ENCODE results near the gene ZNF79. TPM values are rescaled to one million over a fixed set of nuclear protein-coding genes. Genes with fewer than 3 reads are reported as not detected.

The ZNF79 gene
- total RNA-seq, 6 donors from 2014 or later: 6.1 to 18.9 (median 9.2) TPM

- TF ChIP-seq POLR2A (IDR thresholded peaks at IDR 0.05): no peak
- TF ChIP-seq POLR2AphosphoS5 (IDR thresholded peaks at IDR 0.05): no peak
- TF ChIP-seq CTCF (IDR thresholded peaks at IDR 0.05): no peak
- TF ChIP-seq EP300 (IDR thresholded peaks at IDR 0.05): no peak
- 80 to 83% methylated on average over 12 to 16 of the region's 18 CpGs for WGBS, 2 donors
- ATAC-seq (ENCODE audit: low FRiP score in 2 of 2): no peak
- Histone ChIP-seq H3K27me3 (no peaks in the 10 kb centered on the region), H3K9me3 (no peaks in the 10 kb centered on the region), H3K27ac (no peak overlapping the region), H3K4me3 (no peak overlapping the region), H3K36me3 (peaks cover 3 to 49% (median 38%) of the 10 kb centered on the region in 4 donors), H3K4me1 (peaks cover 11 to 15% (median 14%) of the 10 kb centered on the region in 4 donors)
- peak in 1 of 2 donors; percentile 70 for DNase-seq
These were observed 21.6 kb upstream of the ZNF79 start for GRCh38 chr9:127402401-127403090.

GRCh38 chr9:127403507-127404192, 20.5 kb upstream of the ZNF79 start:
- Histone ChIP-seq H3K27me3 (no peaks in the 10 kb centered on the region), H3K4me1 (peaks cover 2 to 4% (median 3%) of the 10 kb centered on the region in 4 donors), H3K4me3 (no peak overlapping the region), H3K27ac (no peak overlapping the region), H3K36me3 (peaks cover 3 to 51% (median 39%) of the 10 kb centered on the region in 4 donors), H3K9me3 (no peaks in the 10 kb centered on the region)
- WGBS, 2 donors: 97% methylated on average over 16 of the region's 22 CpGs; no CpG with 5 or more reads in 1 of the 2 donors
- DNase-seq: peak in 1 of 2 donors; percentile 60
- TF ChIP-seq POLR2A (IDR thresholded peaks at IDR 0.05) (no peak), EP300 (IDR thresholded peaks at IDR 0.05) (no peak), POLR2AphosphoS5 (IDR thresholded peaks at IDR 0.05) (no peak), CTCF (IDR thresholded peaks at IDR 0.05) (no peak)
- ATAC-seq (ENCODE audit: low FRiP score in 2 of 2): no peak

GRCh38 chr9:127404631-127405030, 19.6 kb upstream of the ZNF79 start:
- Histone ChIP-seq H3K36me3 (peaks cover 3 to 51% (median 39%) of the 10 kb centered on the region in 4 donors), H3K4me3 (no peak overlapping the region), H3K27me3 (no peaks in the 10 kb centered on the region), H3K27ac (no peak overlapping the region), H3K9me3 (no peaks in the 10 kb centered on the region), H3K4me1 (no peaks in the 10 kb centered on the region)
- 97% methylated on average over 14 of the region's 23 CpGs for WGBS, 2 donors
- TF ChIP-seq EP300 (IDR thresholded peaks at IDR 0.05) (no peak), POLR2A (IDR thresholded peaks at IDR 0.05) (no peak), POLR2AphosphoS5 (IDR thresholded peaks at IDR 0.05) (no peak), CTCF (IDR thresholded peaks at IDR 0.05) (no peak)
- peak in 1 of 2 donors; percentile 84 for DNase-seq
- no peak for ATAC-seq (ENCODE audit: low FRiP score in 2 of 2)

GRCh38 chr9:127405344-127406125, 18.6 kb upstream of the ZNF79 start:
- WGBS, 2 donors: 88 to 97% methylated on average over 6 to 20 of the region's 20 CpGs
- TF ChIP-seq POLR2A (IDR thresholded peaks at IDR 0.05): no peak
- no peak for TF ChIP-seq CTCF (IDR thresholded peaks at IDR 0.05)
- TF ChIP-seq POLR2AphosphoS5 (IDR thresholded peaks at IDR 0.05): no peak
- TF ChIP-seq EP300 (IDR thresholded peaks at IDR 0.05): no peak
- ATAC-seq (ENCODE audit: low FRiP score in 2 of 2) (no peak), DNase-seq (peak in 1 of 2 donors; percentile 54)
- H3K9me3 ChIP-seq: no peaks in the 10 kb centered on the region
- H3K27me3 ChIP-seq: no peaks in the 10 kb centered on the region
- H3K27ac ChIP-seq: no peak overlapping the region
- H3K4me3 ChIP-seq: no peak overlapping the region
- no peaks in the 10 kb centered on the region for H3K4me1 ChIP-seq
- H3K36me3 ChIP-seq: peaks cover 3 to 46% (median 37%) of the 10 kb centered on the region in 4 donors

Data from upper lobe of left lung (tissue), 6 donors.